MM.1S (cell line): ENCODE results near the gene LHFPL4.

Experiments
- EZH2 ChIP-seq: fragments of 300-600 bp; sonication (generic); optimal IDR thresholded peaks from 2 replicates; pipeline ENCODE3; 2017; ENCODE audit warnings: low read depth, mild to moderate bottlenecking, antibody characterized with exemption, low read length, mixed read lengths
- EZH2phosphoT487 ChIP-seq: fragments of 300-600 bp; sonication (generic); IDR thresholded peaks from 2 replicates; pipeline ENCODE4 v1.6.1; 2018; ENCODE audit warnings: antibody characterized with exemption, low read length
- TF ChIP-seq, protein P1 (sequence below): fragments of 300-600 bp; sonication (generic); IDR thresholded peaks from 2 replicates; pipeline ENCODE4 v1.5.1; 2016; ENCODE audit warnings: antibody characterized with exemption, low read length, mixed read lengths

DNA sequence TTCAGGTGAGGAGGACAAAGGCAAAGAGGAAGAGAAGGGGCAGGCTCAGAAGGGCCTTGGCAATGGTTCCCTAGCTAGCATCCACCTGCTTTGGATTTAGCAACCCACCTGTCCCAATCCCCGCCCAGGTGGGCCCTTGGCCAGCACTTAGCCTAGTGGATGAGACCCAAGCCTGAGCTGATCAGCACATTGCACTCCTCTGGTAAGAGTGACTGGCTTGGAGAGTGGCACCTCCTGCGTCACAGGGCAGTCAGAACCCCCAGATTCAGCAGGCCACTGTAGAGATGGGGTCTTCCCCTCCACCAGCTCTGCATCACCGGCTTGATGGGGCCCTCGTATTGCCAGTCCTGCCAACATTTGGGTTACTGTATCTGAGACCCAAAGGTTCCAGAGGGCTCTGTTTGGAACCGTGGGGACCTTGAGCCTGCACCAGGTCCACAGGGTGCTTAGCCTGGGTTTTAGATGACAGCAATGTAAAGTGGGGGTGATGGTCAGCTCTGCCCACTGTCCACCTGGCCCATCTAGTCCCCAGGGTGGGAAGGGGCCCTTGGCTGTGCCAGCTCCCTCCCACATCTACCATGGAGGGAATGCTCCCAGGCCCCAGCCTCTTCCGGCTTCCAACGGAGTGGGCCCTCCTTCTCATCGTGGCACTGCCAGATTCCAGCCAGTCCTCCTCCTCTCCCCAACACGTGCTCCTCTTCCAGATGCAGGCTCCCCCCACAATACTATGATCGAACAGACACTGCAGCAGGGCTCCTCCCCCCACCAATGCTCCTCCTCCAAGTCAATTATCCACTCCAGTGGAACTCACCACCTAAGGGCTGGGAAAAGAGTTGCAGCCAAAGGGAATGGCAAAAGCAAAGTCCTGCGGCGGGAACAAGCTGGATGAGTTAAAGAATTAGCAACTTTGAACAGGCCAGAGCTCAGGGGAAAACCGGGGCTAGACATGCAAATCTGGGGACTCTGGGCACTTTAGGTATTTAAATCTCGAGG, 45.7 kb downstream of the LHFPL4 start:
- TF ChIP-seq, protein P1, sequence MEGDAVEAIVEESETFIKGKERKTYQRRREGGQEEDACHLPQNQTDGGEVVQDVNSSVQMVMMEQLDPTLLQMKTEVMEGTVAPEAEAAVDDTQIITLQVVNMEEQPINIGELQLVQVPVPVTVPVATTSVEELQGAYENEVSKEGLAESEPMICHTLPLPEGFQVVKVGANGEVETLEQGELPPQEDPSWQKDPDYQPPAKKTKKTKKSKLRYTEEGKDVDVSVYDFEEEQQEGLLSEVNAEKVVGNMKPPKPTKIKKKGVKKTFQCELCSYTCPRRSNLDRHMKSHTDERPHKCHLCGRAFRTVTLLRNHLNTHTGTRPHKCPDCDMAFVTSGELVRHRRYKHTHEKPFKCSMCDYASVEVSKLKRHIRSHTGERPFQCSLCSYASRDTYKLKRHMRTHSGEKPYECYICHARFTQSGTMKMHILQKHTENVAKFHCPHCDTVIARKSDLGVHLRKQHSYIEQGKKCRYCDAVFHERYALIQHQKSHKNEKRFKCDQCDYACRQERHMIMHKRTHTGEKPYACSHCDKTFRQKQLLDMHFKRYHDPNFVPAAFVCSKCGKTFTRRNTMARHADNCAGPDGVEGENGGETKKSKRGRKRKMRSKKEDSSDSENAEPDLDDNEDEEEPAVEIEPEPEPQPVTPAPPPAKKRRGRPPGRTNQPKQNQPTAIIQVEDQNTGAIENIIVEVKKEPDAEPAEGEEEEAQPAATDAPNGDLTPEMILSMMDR: no peak
- TF ChIP-seq EZH2: no peak
- no peak for TF ChIP-seq EZH2phosphoT487
